HepG2 (cell line): ENCODE measurements around the gene HLA-DQB2. TPM values are rescaled to one million over a fixed set of nuclear protein-coding genes. Genes with fewer than 3 reads are reported as not detected.
A peak's percentile ranks its signal among the peaks of the same experiment; 100 is the strongest.

Source experiments
- ATAC-seq: fragments of 200-7000 bp; cut with Tn5 transposase; 3 replicates; pipeline ENCODE4 v1.9.1; 2020; ENCODE audit warnings: mild to moderate bottlenecking, moderate library complexity
- Bru-seq: library from RNA; stranded (reverse); fragments of 400-500 nt; gene quantifications from one replicate; lab custom pipeline; 2021; lab: Mats Ljungman, UMichigan
- BruChase-seq, 2 experiments: library from RNA; stranded (reverse); fragments of 400-500 nt; gene quantifications; one replicate each; lab custom pipeline; 2021; lab: Mats Ljungman, UMichigan
- BruUV-seq: library from RNA; stranded (reverse); fragments of 400-500 nt; replicated peaks from 2 replicates; lab custom pipeline; 2021; lab: Mats Ljungman, UMichigan
- CTCF ChIA-PET: fragments of 300-600 bp; formaldehyde crosslinking; extraction: SDS; loops from one replicate; lab custom pipeline; 2021; ENCODE audit warnings: low total read pairs, inconsistent platforms, low intra/inter-chr PET ratio; lab: Yijun Ruan, JAX
- POLR2A ChIA-PET: fragments of 350-600 bp; sonication (Branson Sonifier 250); formaldehyde crosslinking; loops from one replicate; lab custom pipeline; 2020; ENCODE audit warnings: antibody characterized with exemption, inconsistent platforms; lab: Yijun Ruan, JAX
- DNase-seq: peaks from one replicate; pipeline ENCODE4 v3.0.0-alpha.2; 2015; ENCODE audit warnings: low spot score
- FAIRE-seq: peaks from 3 replicates; lab custom pipeline; 2011; peaks lifted over from hg19 to GRCh38; lab: Jason Lieb, UNC
- H2AFZ ChIP-seq: one replicate; pipeline ENCODE4 v1.6.1; 2011; ENCODE audit warnings: low read length, inconsistent platforms
- H3K27ac ChIP-seq: fragments of 300-600 bp; 3 replicates; pipeline ENCODE4 v1.8.0; 2011; ENCODE audit warnings: mixed run types, mild to moderate bottlenecking, mixed read lengths, low read length, inconsistent platforms; ENCODE audit not compliant: insufficient read depth; ENCODE audit errors: extremely low read length
- H3K27me3 ChIP-seq, 2 experiments: fragments of 200-600 bp in 1 of 2; 2 replicates in 1 of 2; 3 replicates in 1 of 2; pipeline versions ENCODE4 v1.6.0 to v1.8.0; 2011; ENCODE audit warnings: low read length in 2 of 2, mild to moderate bottlenecking in 2 of 2, moderate library complexity in 2 of 2, inconsistent platforms in 1 of 2; ENCODE audit not compliant: insufficient read depth in 2 of 2, control insufficient read depth in 1 of 2
- H3K36me3 ChIP-seq, 2 experiments: fragments of 200-600 bp in 1 of 2; replicated peaks in 1 of 2; 2 replicates in 1 of 2; 3 replicates in 1 of 2; pipeline versions ENCODE4 v1.5.1 to v1.8.0; 2011; ENCODE audit warnings: low read length in 2 of 2, inconsistent platforms in 1 of 2; ENCODE audit not compliant: insufficient read depth in 2 of 2, control insufficient read depth in 1 of 2
- H3K4me1 ChIP-seq: 2 replicates; pipeline ENCODE4 v1.5.1; 2012; ENCODE audit warnings: low read length, inconsistent platforms; ENCODE audit not compliant: insufficient read depth
- H3K4me2 ChIP-seq: 2 replicates; pipeline ENCODE4 v1.6.0; 2011; ENCODE audit warnings: low read depth, low read length, inconsistent platforms
- H3K4me3 ChIP-seq, 3 experiments: fragments of 200-600 bp in 1 of 3; sonication (generic), shearing (Covaris generic) in 1 of 3; replicated peaks in 1 of 3; 2 replicates each; pipeline ENCODE4 v1.5.1; 2011 to 2016; ENCODE audit warnings: low read length in 3 of 3, inconsistent platforms in 2 of 3, low read depth in 2 of 3, mild to moderate bottlenecking in 2 of 3, control low read depth in 1 of 3, mixed read lengths in 1 of 3; ENCODE audit not compliant: insufficient read depth in 1 of 3
- H3K79me2 ChIP-seq: one replicate; pipeline ENCODE4 v1.6.1; 2011; ENCODE audit warnings: low read length, inconsistent platforms; ENCODE audit not compliant: insufficient read depth
- H3K9ac ChIP-seq: 2 replicates; pipeline ENCODE4 v1.6.0; 2011; ENCODE audit warnings: mild to moderate bottlenecking, low read depth, low read length, inconsistent platforms; ENCODE audit not compliant: insufficient read depth
- H3K9me3 ChIP-seq: 2 replicates; pipeline ENCODE4 v1.5.1; 2012; ENCODE audit warnings: mild to moderate bottlenecking, low read length
- H4K20me1 ChIP-seq: 2 replicates; pipeline ENCODE4 v1.6.0; 2011; ENCODE audit warnings: inconsistent platforms, mild to moderate bottlenecking, low read length, moderate library complexity; ENCODE audit not compliant: insufficient read depth
- GATAD1 ChIP-seq: IDR thresholded peaks from 2 replicates; pipeline ENCODE4 v1.6.1; 2016; ENCODE audit warnings: missing genetic modification reagents, missing compliant biosample characterization
- RFX5 ChIP-seq: IDR thresholded peaks from 2 replicates; pipeline ENCODE4 v1.6.1; 2011; ENCODE audit warnings: low read depth, low read length, improper control_type of control experiment
- WGBS: methylation state at CpG from one replicate; pipeline ENCODE4 v1.1.6; 2017; ENCODE audit warnings: low lambda C conversion rate; 5-methylcytosine and 5-hydroxymethylcytosine counted together
- in situ Hi-C: cut with HindIII; loops from 2 replicates; pipeline ENCODE4 v1.10.0; 2017; ENCODE audit warnings: low pct_unique_long_range_greater_than_20kb; ENCODE audit not compliant: extremely low pct_ligation_motif_present
- intact Hi-C: fragments of 100-400 bp; cut with micrococcal nuclease; formaldehyde crosslinking; loops from one replicate; pipeline ENCODE4 v1.10.0; 2022; ENCODE audit not compliant: unreplicated experiment
- long read RNA-seq, 2 experiments: library from RNA in 1 of 2; library from polyadenylated mRNA in 1 of 2; stranded (forward) in 1 of 2; unstranded in 1 of 2; transcript quantifications; one replicate each; pipeline ENCODE4 v2.0.0, GENCODE V29; 2019 to 2022
- polyA minus RNA-seq, 3 experiments: library from RNA; depleted of rRNA, polyadenylated mRNA; stranded (reverse); fragments of >200 nt; gene quantifications; 2 replicates each; pipeline ENCODE4 v1.2.3, GENCODE V29; 2011; ENCODE audit warnings: low replicate concordance in 1 of 3
- polyA plus RNA-seq, 8 experiments: library from polyadenylated mRNA; depleted of rRNA in 3 of 8; stranded (reverse) in 7 of 8; unstranded in 1 of 8; fragments of >200 nt; fragmentation: Illumina TruSeq in 4 of 8; extraction: Trizol in 4 of 8; gene quantifications; 2 replicates each; pipeline versions ENCODE4 v1.2.1 to v1.2.3, GENCODE V29; 2011 to 2016; ENCODE audit warnings: low read depth in 4 of 8, missing spikeins in 1 of 8, mixed read lengths in 1 of 8; ENCODE audit not compliant: insufficient read depth in 1 of 8
- total RNA-seq, 5 experiments: library from RNA; depleted of rRNA; stranded (reverse); fragments of >200 nt; fragmentation: Illumina TruSeq; extraction: Trizol; gene quantifications; 2 replicates each; pipeline ENCODE4 v1.2.3, GENCODE V29; 2016; ENCODE audit warnings: low read depth in 1 of 5
- TF ChIP-seq, protein P1 (sequence below): sonication (generic); formaldehyde crosslinking; IDR thresholded peaks from 2 replicates; pipeline ENCODE4 v1.4.0; 2020; ENCODE audit warnings: missing genetic modification reagents
- TF ChIP-seq, protein P2 (sequence below): sonication (generic); formaldehyde crosslinking; IDR thresholded peaks from 2 replicates; pipeline ENCODE4 v1.9.0; 2021; ENCODE audit warnings: missing genetic modification reagents, borderline replicate concordance

Gene HLA-DQB2
- total RNA-seq (2016; rRNA removed; fragmentation: Illumina TruSeq; extraction: Trizol): not detected in 2 replicates
- total RNA-seq (2016; cell fraction: cytosol; rRNA removed; fragmentation: Illumina TruSeq; extraction: Trizol; ENCODE audit: low read depth): not detected in 2 replicates
- not detected in 2 replicates for total RNA-seq (2016; cell fraction: insoluble cytoplasmic fraction; rRNA removed; fragmentation: Illumina TruSeq; extraction: Trizol)
- not detected in 2 replicates for total RNA-seq (2016; cell fraction: membrane; rRNA removed; fragmentation: Illumina TruSeq; extraction: Trizol)
- not detected in 2 replicates for total RNA-seq (2016; cell fraction: nucleus; rRNA removed; fragmentation: Illumina TruSeq; extraction: Trizol)
- not detected in 2 replicates for polyA plus RNA-seq (2011; rRNA removed)
- polyA plus RNA-seq (2011; cell fraction: cytosol; rRNA removed): not detected in 2 replicates
- polyA plus RNA-seq (2011; cell fraction: nucleus; rRNA removed): not detected in 2 replicates
- not detected in 2 replicates for polyA plus RNA-seq (2012)
- polyA plus RNA-seq (2016; cell fraction: cytosol; fragmentation: Illumina TruSeq; extraction: Trizol; ENCODE audit: low read depth): not detected in 2 replicates
- not detected in 2 replicates for polyA plus RNA-seq (2016; cell fraction: insoluble cytoplasmic fraction; fragmentation: Illumina TruSeq; extraction: Trizol; ENCODE audit: low read depth)
- polyA plus RNA-seq (2016; cell fraction: membrane; fragmentation: Illumina TruSeq; extraction: Trizol; ENCODE audit: low read depth): not detected in 2 replicates
- polyA plus RNA-seq (2016; cell fraction: nucleus; fragmentation: Illumina TruSeq; extraction: Trizol; ENCODE audit: insufficient read depth, low read depth): not detected in 2 replicates
- not detected in 2 replicates for polyA minus RNA-seq (2011; rRNA and poly(A)+ RNA removed; ENCODE audit: low replicate concordance)
- not detected in 2 replicates for polyA minus RNA-seq (2011; cell fraction: cytosol; rRNA and poly(A)+ RNA removed)
- polyA minus RNA-seq (2011; cell fraction: nucleus; rRNA and poly(A)+ RNA removed): not detected in 2 replicates
- not detected for Bru-seq, nascent RNA
- BruChase-seq, experiment 1, labeled RNA remaining after a 6-hour chase: not detected
- BruChase-seq, experiment 2, labeled RNA remaining after a 2-hour chase: not detected
- long read RNA-seq, experiment 1: 0 reads
- long read RNA-seq, experiment 2: 0 reads

DNA sequence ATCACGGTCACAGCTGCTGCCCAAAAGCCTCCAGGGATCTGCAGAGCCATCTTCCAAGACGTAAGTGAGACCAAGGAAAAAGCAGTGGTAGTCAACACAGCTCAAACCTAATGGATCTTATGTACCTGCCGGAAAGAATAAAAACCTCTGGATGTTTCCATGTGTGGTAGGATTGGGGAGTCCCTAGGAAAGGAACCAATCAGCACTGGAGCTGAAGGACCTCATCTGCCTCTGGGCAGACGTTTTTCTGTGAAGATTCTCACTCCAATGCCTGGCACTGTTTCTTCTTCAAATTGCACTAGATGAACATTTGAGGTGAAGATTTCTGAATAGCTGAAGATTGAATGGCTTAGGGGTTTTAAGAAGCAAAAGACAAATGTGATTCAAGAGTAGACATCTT lies at the start of gene HLA-DQB2:
TSS of gene HLA-DQB2 (minus strand) at position 112 of the 400 bp plus-strand sequence. CDS start at position 50, 62 bp downstream.
- intact Hi-C loops (no loop called here), in situ Hi-C loops (no loop called here)
- CTCF ChIA-PET: no interaction called here
- Histone ChIP-seq H3K9ac (no peak within 1 kb of the TSS), H4K20me1 (no peaks in the 10 kb centered on the region), H3K36me3 (no peaks in the 10 kb centered on the region), H3K27ac (no peak within 1 kb of the TSS), H3K4me3 (no peak within 1 kb of the TSS), H2AFZ (no peak within 1 kb of the TSS), H3K4me1 (no peaks in the 10 kb centered on the region), H3K9me3 (no peaks in the 10 kb centered on the region), H3K27me3 (peaks cover 0 to 24% of the 10 kb centered on the region in 2 experiments; a peak in 4 of 5 replicates), H3K79me2 (no peaks in the 10 kb centered on the region), H3K4me2 (no peak within 1 kb of the TSS)
- DNase-seq (no peak), ATAC-seq (no peak), FAIRE-seq (no peak)
- BruUV-seq: no TSS peak
- TF ChIP-seq RFX5 (0 out of 2 replicates have a peak, but pooled peaks have one; percentile 27), GATAD1 (CRISPR knock-in tag) (no peak)
- TF ChIP-seq, protein P1, sequence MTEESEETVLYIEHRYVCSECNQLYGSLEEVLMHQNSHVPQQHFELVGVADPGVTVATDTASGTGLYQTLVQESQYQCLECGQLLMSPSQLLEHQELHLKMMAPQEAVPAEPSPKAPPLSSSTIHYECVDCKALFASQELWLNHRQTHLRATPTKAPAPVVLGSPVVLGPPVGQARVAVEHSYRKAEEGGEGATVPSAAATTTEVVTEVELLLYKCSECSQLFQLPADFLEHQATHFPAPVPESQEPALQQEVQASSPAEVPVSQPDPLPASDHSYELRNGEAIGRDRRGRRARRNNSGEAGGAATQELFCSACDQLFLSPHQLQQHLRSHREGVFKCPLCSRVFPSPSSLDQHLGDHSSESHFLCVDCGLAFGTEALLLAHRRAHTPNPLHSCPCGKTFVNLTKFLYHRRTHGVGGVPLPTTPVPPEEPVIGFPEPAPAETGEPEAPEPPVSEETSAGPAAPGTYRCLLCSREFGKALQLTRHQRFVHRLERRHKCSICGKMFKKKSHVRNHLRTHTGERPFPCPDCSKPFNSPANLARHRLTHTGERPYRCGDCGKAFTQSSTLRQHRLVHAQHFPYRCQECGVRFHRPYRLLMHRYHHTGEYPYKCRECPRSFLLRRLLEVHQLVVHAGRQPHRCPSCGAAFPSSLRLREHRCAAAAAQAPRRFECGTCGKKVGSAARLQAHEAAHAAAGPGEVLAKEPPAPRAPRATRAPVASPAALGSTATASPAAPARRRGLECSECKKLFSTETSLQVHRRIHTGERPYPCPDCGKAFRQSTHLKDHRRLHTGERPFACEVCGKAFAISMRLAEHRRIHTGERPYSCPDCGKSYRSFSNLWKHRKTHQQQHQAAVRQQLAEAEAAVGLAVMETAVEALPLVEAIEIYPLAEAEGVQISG: no peak
- TF ChIP-seq, protein P2, sequence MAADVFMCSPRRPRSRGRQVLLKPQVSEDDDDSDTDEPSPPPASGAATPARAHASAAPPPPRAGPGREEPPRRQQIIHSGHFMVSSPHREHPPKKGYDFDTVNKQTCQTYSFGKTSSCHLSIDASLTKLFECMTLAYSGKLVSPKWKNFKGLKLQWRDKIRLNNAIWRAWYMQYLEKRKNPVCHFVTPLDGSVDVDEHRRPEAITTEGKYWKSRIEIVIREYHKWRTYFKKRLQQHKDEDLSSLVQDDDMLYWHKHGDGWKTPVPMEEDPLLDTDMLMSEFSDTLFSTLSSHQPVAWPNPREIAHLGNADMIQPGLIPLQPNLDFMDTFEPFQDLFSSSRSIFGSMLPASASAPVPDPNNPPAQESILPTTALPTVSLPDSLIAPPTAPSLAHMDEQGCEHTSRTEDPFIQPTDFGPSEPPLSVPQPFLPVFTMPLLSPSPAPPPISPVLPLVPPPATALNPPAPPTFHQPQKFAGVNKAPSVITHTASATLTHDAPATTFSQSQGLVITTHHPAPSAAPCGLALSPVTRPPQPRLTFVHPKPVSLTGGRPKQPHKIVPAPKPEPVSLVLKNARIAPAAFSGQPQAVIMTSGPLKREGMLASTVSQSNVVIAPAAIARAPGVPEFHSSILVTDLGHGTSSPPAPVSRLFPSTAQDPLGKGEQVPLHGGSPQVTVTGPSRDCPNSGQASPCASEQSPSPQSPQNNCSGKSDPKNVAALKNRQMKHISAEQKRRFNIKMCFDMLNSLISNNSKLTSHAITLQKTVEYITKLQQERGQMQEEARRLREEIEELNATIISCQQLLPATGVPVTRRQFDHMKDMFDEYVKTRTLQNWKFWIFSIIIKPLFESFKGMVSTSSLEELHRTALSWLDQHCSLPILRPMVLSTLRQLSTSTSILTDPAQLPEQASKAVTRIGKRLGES (CRISPR knock-in tag): no peak
- POLR2A ChIA-PET: no interaction called here
- WGBS: 16% methylated on average over 3 of the region's 4 CpGs
